Caco-2 (cell line): ENCODE measurements around the gene BCAT1. TPM values are rescaled to one million over a fixed set of nuclear protein-coding genes. Genes with fewer than 3 reads are reported as not detected.

Source experiments
- BruUV-seq: library from RNA; stranded (reverse); fragments of 400-500 nt; replicated peaks from 2 replicates; lab custom pipeline; 2021; lab: Mats Ljungman, UMichigan
- CTCF ChIA-PET: fragments of 300-600 bp; sonication (Branson Sonifier 250); formaldehyde crosslinking; loops from one replicate; lab custom pipeline; 2022; ENCODE audit warnings: antibody characterized with exemption; lab: Charles Lee
- POLR2A ChIA-PET: fragments of 300-600 bp; sonication (Branson Sonifier 250); formaldehyde crosslinking; loops from one replicate; lab custom pipeline; 2022; ENCODE audit warnings: antibody characterized with exemption; lab: Charles Lee
- DNase-seq, 2 experiments: peaks; one replicate each; pipeline versions ENCODE4 v3.0.0 to v3.0.0-alpha.2; 2020 to 2022
- H3K27me3 ChIP-seq: replicated peaks from 2 replicates; pipeline ENCODE4 v1.6.0; 2011; ENCODE audit warnings: low read length; ENCODE audit not compliant: control insufficient read depth, insufficient read depth
- H3K36me3 ChIP-seq: 2 replicates; pipeline ENCODE4 v1.5.1; 2011; ENCODE audit warnings: low read length; ENCODE audit not compliant: control insufficient read depth, insufficient read depth
- H3K4me1 ChIP-seq: fragments of 250-450 bp; sonication (Bioruptor Pico); 2 replicates; pipeline ENCODE4 v1.5.1; 2020; ENCODE audit warnings: mild to moderate bottlenecking
- H3K4me3 ChIP-seq: 2 replicates; pipeline ENCODE4 v1.5.1; 2011; ENCODE audit warnings: low read depth, mild to moderate bottlenecking, control low read depth, low read length
- H3K9me3 ChIP-seq: fragments of 250-450 bp; sonication (Bioruptor Pico); 2 replicates; pipeline ENCODE4 v1.5.1; 2020; ENCODE audit warnings: mild to moderate bottlenecking, moderate library complexity
- H3K27ac Mint-ChIP-seq: one replicate; pipeline ENCODE4 v1.8.0; 2022; ENCODE audit warnings: mixed read lengths; ENCODE audit not compliant: unreplicated experiment
- H3K27me3 Mint-ChIP-seq: one replicate; pipeline ENCODE4 v1.8.0; 2022; ENCODE audit warnings: mixed read lengths; ENCODE audit not compliant: insufficient read depth, unreplicated experiment
- H3K36me3 Mint-ChIP-seq: one replicate; pipeline ENCODE4 v1.8.0; 2022; ENCODE audit warnings: mild to moderate bottlenecking, mixed read lengths; ENCODE audit not compliant: insufficient read depth, unreplicated experiment
- H3K4me1 Mint-ChIP-seq: one replicate; pipeline ENCODE4 v1.8.0; 2022; ENCODE audit warnings: low read depth, mixed read lengths; ENCODE audit not compliant: unreplicated experiment
- H3K4me3 Mint-ChIP-seq: one replicate; pipeline ENCODE4 v1.8.0; 2022; ENCODE audit warnings: mild to moderate bottlenecking, moderate library complexity, mixed read lengths; ENCODE audit not compliant: unreplicated experiment
- H3K9me3 Mint-ChIP-seq: one replicate; pipeline ENCODE4 v1.8.0; 2022; ENCODE audit warnings: mixed read lengths; ENCODE audit not compliant: unreplicated experiment
- CTCF ChIP-seq, 2 experiments: fragments of 200-600 bp in 1 of 2; IDR thresholded peaks; 1 replicate in 1 of 2; 2 replicates in 1 of 2; pipeline versions ENCODE4 v1.5.1 to v1.8.0; 2011 to 2022; ENCODE audit warnings: antibody characterized with exemption in 1 of 2, control low read depth in 1 of 2, inconsistent platforms in 1 of 2, low read depth in 1 of 2, low read length in 1 of 2, mild to moderate bottlenecking in 1 of 2, moderate library complexity in 1 of 2; ENCODE audit not compliant: insufficient read depth in 1 of 2, severe bottlenecking in 1 of 2, unreplicated experiment in 1 of 2
- intact Hi-C: fragments of 100-400 bp; cut with micrococcal nuclease; formaldehyde crosslinking; loops from one replicate; pipeline ENCODE4 v1.10.0; 2022; ENCODE audit not compliant: unreplicated experiment
- total RNA-seq: library from RNA; stranded (reverse); gene quantifications from 2 replicates; pipeline ENCODE4 v1.2.3, GENCODE V29; 2022

The BCAT1 gene
- total RNA-seq, 1 experiment from 2014 or later = 432 TPM

DNA sequence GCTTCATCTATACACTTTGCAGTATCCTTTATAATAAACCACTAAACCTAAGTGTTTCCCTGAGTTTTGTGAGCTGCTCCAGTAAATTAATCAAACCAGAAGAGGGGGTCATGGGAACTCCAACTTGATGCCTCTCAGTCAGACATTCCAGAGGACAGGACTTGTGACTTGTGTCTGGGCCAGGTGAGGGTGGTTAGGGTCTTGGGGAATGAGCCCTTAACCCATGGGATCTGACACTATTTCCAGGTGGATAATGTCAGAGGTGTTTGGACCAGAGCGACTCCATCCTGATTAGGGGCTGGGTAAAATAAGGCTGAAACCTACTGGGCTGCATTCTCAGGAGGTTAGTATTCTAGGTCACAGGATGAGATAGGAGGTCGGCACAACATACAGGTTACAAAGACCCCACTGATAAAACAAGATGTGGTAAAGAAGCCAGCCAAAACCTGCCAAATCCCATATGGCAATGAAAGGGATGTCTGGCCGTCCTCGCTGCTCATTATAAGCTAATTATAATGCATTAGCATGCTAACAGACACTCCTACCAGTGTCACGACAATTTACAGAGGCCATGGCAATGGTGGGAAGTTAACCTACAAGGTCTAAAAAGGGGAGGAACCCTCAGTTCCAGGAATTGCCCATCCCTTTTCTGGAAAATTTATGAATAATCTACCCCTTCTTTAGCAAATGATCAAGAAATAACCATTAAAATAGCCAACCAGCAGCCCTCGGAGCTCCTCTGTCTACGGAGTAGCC, 58.7 kb downstream of the BCAT1 start:
- no peaks in the 10 kb centered on the region for H3K9me3 ChIP-seq
- ChIA-PET CTCF (no interaction called here), POLR2A (no interaction called here)
- BruUV-seq = no TSS peak
- Mint-ChIP-seq H3K27me3 (no peaks in the 10 kb centered on the region), H3K4me1 (peaks cover 22% of the 10 kb centered on the region), H3K27ac (no peak overlapping the region), H3K4me3 (no peak overlapping the region), H3K9me3 (no peaks in the 10 kb centered on the region), H3K36me3 (peaks cover 45% of the 10 kb centered on the region)
- peaks cover 11% of the 10 kb centered on the region for H3K4me1 ChIP-seq
- DNase-seq = no peak
- no peak overlapping the region for H3K4me3 ChIP-seq
- H3K27me3 ChIP-seq = no peaks in the 10 kb centered on the region
- no peak for TF ChIP-seq CTCF (IDR thresholded peaks at IDR 0.05; ENCODE audit: insufficient read depth in 1 of 2, low read depth in 1 of 2, low read length in 1 of 2, severe bottlenecking in 1 of 2, unreplicated experiment in 1 of 2)
- intact Hi-C loops = no loop called here
- no peaks in the 10 kb centered on the region; the same call in 1 of the 2 replicates for H3K36me3 ChIP-seq

- no peak for DNase-seq
- peaks cover 43% of the 10 kb centered on the region for H3K36me3 Mint-ChIP-seq
- no peak for TF ChIP-seq CTCF (IDR thresholded peaks at IDR 0.05; ENCODE audit: insufficient read depth in 1 of 2, low read depth in 1 of 2, low read length in 1 of 2, severe bottlenecking in 1 of 2, unreplicated experiment in 1 of 2)
- Histone ChIP-seq H3K4me3 (no peak overlapping the region), H3K9me3 (no peaks in the 10 kb centered on the region), H3K4me1 (peaks cover 11% of the 10 kb centered on the region), H3K27me3 (no peaks in the 10 kb centered on the region), H3K36me3 (no peaks in the 10 kb centered on the region; the same call in 1 of the 2 replicates)
- peaks cover 1% of the 10 kb centered on the region for H3K9me3 Mint-ChIP-seq
- peak overlapping the region; percentile 14 for H3K27ac Mint-ChIP-seq
- H3K4me1 Mint-ChIP-seq = peaks cover 14% of the 10 kb centered on the region
- CTCF ChIA-PET = no interaction called here
- H3K4me3 Mint-ChIP-seq = no peak overlapping the region
- BruUV-seq = no TSS peak
- POLR2A ChIA-PET = no interaction called here
- H3K27me3 Mint-ChIP-seq = no peaks in the 10 kb centered on the region
- intact Hi-C loops = no loop called here
Measured at GRCh38 chr12:24889411-24889810, 59.5 kb downstream of the BCAT1 start.

- no peak overlapping the region for H3K4me3 ChIP-seq
- H3K36me3 ChIP-seq = no peaks in the 10 kb centered on the region; the same call in 1 of the 2 replicates
- Mint-ChIP-seq H3K27ac (peak overlapping the region; percentile 14), H3K9me3 (peaks cover 7% of the 10 kb centered on the region), H3K4me3 (no peak overlapping the region), H3K4me1 (peaks cover 10% of the 10 kb centered on the region), H3K36me3 (peaks cover 49% of the 10 kb centered on the region), H3K27me3 (no peaks in the 10 kb centered on the region)
- ChIA-PET CTCF (no interaction called here), POLR2A (interaction anchor here (0.6 kb wide), 1 partner anchor 60 kb away, joined by 3 read pairs; the partner anchor contains the start of gene BCAT1)
- no TSS peak for BruUV-seq
- no peaks in the 10 kb centered on the region for H3K27me3 ChIP-seq
- no peaks in the 10 kb centered on the region for H3K9me3 ChIP-seq
- intact Hi-C loops = no loop called here
- no peak for TF ChIP-seq CTCF (IDR thresholded peaks at IDR 0.05; ENCODE audit: insufficient read depth in 1 of 2, low read depth in 1 of 2, low read length in 1 of 2, severe bottlenecking in 1 of 2, unreplicated experiment in 1 of 2)
- H3K4me1 ChIP-seq = peaks cover 11% of the 10 kb centered on the region
- DNase-seq = no peak
Measured at GRCh38 chr12:24888813-24889212, 60.1 kb downstream of the BCAT1 start.
